T47D (cell line): ENCODE data around the gene CCR6.
A peak's percentile ranks its signal among the peaks of the same experiment; 100 is the strongest.

ENCODE experiments used
- DNase-seq, 2 experiments: peaks; one replicate each; pipeline versions ENCODE4 v3.0.0 to v3.0.0-alpha.2; 2011 to 2012; ENCODE audit warnings: low read depth in 1 of 2, low spot score in 1 of 2
- JUND ChIP-seq: IDR thresholded peaks from 2 replicates; pipeline ENCODE4 v1.6.1; 2012; ENCODE audit warnings: low read depth
- in situ Hi-C: cut with HindIII; loops from 2 replicates; pipeline ENCODE4 v1.10.0; 2016; ENCODE audit warnings: low sequenced_read_pairs, low pct_unique_long_range_greater_than_20kb

Gene CCR6

DNA sequence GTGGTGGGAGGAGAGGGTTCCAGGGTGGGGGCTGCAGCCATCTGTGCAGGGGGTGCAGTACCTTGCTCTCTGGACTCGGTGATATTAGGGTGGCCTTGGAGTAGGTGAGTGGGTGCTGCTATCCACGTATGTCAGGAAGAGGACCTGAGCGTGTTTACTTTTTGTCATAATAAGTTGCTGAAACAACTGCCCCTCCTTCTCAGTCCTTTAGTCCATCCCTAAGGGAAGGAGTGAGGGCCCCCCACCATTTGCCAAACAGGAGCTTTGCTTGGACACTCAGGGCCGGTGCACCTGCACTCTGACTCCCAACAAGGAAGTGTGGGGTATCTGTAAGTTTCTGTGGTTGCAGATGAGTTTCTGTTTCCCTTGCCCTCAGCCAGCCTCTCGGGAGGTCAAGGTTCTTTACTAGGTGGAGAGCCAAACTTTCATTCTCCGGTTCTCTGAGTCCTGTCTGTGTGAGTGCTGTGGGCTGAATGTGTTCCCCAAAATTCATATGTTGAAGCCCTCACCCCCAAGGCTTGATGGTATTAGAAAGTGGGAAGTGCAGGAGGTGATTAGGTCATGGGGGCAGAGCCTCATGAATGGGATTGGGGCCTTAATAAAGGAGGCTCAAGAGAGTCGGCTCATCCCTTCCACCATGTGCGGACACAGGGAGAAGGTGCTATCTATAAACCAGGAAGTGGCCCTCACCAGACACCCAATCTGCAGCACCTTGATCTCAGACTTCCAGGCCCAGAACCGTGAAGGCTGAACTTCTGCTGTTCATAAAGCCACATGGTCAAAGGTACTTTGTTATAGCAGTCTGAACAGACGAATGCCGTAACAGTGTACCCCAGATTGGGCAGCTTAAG lies 19.6 kb upstream of the CCR6 start:
- no peak for TF ChIP-seq JUND
- in situ Hi-C loops = no loop called here
- DNase-seq = no peak

DNA sequence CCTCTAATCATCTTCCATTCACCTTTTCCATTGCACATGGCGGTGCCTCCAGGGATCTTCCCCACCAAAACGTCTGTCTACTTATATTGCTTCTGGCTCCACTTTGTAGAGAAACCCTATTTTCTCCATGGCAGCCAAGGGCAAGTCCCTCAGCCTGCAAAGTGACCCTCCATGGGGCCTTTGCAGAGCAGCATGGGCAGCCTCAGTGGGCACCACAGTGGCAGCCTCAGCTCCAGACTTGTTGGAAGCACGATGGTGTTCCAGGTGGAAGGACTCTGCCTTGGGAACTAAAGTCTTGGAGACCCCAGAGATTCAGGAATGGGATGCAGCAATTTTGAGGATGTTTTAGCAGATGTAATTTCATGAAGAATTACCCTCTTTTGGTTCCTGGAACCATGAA lies 18.5 kb upstream of the CCR6 start:
- TF ChIP-seq JUND = no peak
- no peak for DNase-seq

GRCh38 chr6:167105060-167105459 lies 17.8 kb upstream of the CCR6 start:
- no peak for DNase-seq
- in situ Hi-C loops = no loop called here
- TF ChIP-seq JUND = no peak

More for the DNA sequence above, 18.5 kb upstream of the CCR6 start:
- in situ Hi-C loops = no loop called here

GRCh38 chr6:167106406-167106805 lies 16.5 kb upstream of the CCR6 start:
- DNase-seq = no peak
- no peak for TF ChIP-seq JUND
- in situ Hi-C loops = no loop called here

DNA sequence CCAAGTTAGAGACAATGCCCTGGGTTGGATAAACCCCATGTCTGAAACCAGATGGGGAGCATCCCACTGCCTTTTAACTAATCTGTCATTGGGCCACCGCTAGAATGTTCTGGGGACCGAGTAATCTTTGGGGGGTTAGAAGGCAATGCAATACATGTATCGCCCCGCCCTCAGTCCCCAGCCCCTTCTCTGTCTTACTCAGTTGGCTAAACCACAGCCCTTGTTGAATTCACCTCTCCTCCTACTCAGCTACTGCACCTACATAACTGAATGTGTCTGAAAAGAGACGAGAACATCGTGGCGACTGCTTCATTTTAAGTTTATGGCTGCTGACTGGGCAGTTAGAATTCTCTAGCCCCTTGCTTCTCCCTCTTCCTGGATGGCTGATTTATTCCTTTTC lies 15.1 kb upstream of the CCR6 start:
- in situ Hi-C loops = no loop called here
- no peak for DNase-seq
- no peak for TF ChIP-seq JUND

DNA sequence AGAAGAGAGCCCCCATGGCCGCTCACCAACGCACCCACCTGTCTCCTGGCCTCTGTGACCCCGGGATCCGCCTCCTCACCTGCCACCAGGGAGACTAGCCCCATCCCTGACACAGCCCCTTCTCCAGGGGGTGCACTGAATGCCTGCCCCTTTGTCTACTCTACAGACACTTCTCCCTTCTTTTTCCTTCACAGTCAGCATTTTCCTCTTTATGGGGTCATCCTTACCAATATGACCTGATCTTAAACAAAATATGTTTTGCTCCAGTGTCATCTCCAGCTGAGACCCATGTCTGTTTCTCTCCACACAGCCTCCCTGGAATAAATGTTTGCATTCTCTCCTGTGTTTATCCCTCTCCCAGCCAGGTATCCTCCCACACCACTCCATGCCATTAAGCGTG lies 14.6 kb upstream of the CCR6 start:
- DNase-seq = no peak
- in situ Hi-C loops = no loop called here
- no peak for TF ChIP-seq JUND

DNA sequence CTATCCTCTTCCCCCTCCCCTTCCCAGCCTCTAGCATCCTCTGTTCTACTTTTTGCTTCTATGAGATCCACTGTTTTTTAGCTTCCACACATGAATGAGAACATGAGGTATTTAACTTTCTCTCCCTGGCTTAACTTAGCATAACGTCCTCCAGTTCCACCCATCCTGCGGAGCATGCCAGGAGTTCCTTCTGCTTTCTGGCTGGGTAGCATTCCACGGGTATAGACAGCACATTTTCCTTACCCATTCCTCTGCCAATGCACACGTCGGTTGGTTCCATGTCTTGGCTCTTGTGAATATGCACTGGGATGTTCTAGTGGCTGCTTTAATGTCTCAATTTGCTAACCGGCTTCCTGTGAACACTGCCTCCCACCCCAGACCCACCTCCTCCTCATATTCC lies 13.2 kb upstream of the CCR6 start:
- no peak for TF ChIP-seq JUND
- DNase-seq = peak; percentile 36 to 83
- in situ Hi-C loops = no loop called here

GRCh38 chr6:167111597-167111996 lies 11.3 kb upstream of the CCR6 start:
- in situ Hi-C loops = no loop called here
- no peak for TF ChIP-seq JUND
- DNase-seq = no peak

- DNase-seq = no peak
- no peak for TF ChIP-seq JUND
- in situ Hi-C loops = no loop called here
Observed at GRCh38 chr6:167112421-167112820, 10.5 kb upstream of the CCR6 start.

DNA sequence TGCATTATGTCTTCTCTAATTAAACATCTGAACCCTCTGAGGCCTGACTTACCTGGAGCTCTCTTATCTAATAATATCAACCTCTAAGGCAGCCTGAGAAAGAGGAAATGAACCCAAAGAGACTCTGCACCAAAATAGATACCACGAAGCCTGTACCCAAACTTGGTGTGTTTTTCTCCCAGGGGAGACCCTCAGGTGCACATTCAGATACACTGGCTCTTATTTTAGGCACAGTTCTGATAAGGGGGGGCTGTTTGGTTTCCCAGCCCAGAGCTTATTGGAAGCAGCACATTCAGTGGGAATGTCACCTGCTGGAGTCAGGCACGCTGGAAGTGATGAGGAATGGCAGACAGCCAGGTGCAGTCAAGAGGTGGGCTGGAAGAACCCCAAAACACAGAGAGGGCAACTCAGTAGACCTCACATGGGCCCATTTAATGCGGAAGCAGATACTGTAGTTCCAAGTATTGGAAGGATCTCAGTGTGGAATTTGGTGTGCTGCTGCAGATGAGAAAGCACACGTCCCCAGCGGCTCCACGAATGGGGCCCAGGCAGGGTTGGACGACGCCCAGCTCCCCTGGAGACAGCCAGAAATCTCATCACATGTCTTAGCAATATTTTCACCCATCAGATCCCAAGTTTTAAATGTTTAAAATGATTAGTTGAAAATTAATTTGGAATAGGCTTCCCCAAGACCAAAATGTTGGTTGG lies 9.7 kb upstream of the CCR6 start:
- no peak for TF ChIP-seq JUND
- DNase-seq = no peak

GRCh38 chr6:167113935-167114910 lies 8.7 kb upstream of the CCR6 start:
- no peak for DNase-seq
- in situ Hi-C loops = no loop called here
- TF ChIP-seq JUND = no peak

More for the DNA sequence above, 9.7 kb upstream of the CCR6 start:
- in situ Hi-C loops = no loop called here

DNA sequence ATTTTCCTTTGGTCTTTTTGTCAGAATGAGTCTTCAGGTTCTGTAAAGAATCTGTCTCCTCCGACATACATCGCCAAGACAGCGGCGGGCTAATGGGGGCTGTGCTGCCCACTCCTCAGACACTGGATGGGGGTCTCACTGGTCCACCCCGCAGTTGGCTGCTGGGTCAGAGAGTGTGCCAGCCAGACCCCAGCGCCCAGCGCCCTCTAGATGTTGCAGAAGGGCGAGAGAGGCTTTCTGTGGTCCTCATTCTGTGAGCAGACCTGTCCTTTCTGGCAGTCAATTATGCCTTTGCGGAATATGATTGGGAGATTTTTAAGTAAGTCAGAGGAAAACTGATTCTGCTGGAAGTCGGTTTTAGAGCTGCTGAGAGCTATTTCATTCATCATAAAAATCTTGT lies 7.8 kb upstream of the CCR6 start:
- DNase-seq = no peak
- TF ChIP-seq JUND = no peak
- in situ Hi-C loops = no loop called here
